ENCODE measurements around the gene KIAA0232.

KIAA0232 gene

GRCh38 chr4:6782147-6782845 is at the start of gene KIAA0232:
TSS of gene KIAA0232 (plus strand) at chr4:6782727. CDS start at chr4:6824454, 41,727 bp downstream.
- DNase-seq (ENCODE audit: low read depth), result peak; percentile 83

- no peak for DNase-seq (ENCODE audit: low read depth)
These were observed 49.0 kb upstream of the KIAA0232 start for GRCh38 chr4:6733358-6734164.

- no peak for DNase-seq (ENCODE audit: low read depth)
These were observed 48.3 kb upstream of the KIAA0232 start for GRCh38 chr4:6734165-6734786.

GRCh38 chr4:6739920-6740319 is 42.6 kb upstream of the KIAA0232 start:
- DNase-seq (ENCODE audit: low read depth), result no peak

- no peak for DNase-seq (ENCODE audit: low read depth)
These were observed 42.2 kb upstream of the KIAA0232 start for GRCh38 chr4:6740347-6740746.

GRCh38 chr4:6742507-6742906 is 40.0 kb upstream of the KIAA0232 start:
- DNase-seq (ENCODE audit: low read depth), result no peak

GRCh38 chr4:6742989-6743388 is 39.5 kb upstream of the KIAA0232 start:
- no peak for DNase-seq (ENCODE audit: low read depth)

GRCh38 chr4:6746721-6747293 is 35.7 kb upstream of the KIAA0232 start:
- no peak for DNase-seq (ENCODE audit: low read depth)

- DNase-seq (ENCODE audit: low read depth), result no peak
These were observed 35.1 kb upstream of the KIAA0232 start for GRCh38 chr4:6747294-6748051.

- no peak for DNase-seq (ENCODE audit: low read depth)
These were observed 34.2 kb upstream of the KIAA0232 start for GRCh38 chr4:6748286-6748685.

- DNase-seq (ENCODE audit: low read depth), result no peak
These were observed 33.0 kb upstream of the KIAA0232 start for GRCh38 chr4:6749340-6750171.

- DNase-seq (ENCODE audit: low read depth), result no peak
These were observed 32.0 kb upstream of the KIAA0232 start for GRCh38 chr4:6750286-6751221.

- no peak for DNase-seq (ENCODE audit: low read depth)
These were observed 30.7 kb upstream of the KIAA0232 start for GRCh38 chr4:6751611-6752485.

GRCh38 chr4:6752486-6752829 is 30.1 kb upstream of the KIAA0232 start:
- DNase-seq (ENCODE audit: low read depth), result no peak

- DNase-seq (ENCODE audit: low read depth), result no peak
These were observed 29.4 kb upstream of the KIAA0232 start for GRCh38 chr4:6753103-6753560.

- DNase-seq (ENCODE audit: low read depth), result no peak
These were observed 28.6 kb upstream of the KIAA0232 start for GRCh38 chr4:6753891-6754290.

GRCh38 chr4:6754481-6755087 is 27.9 kb upstream of the KIAA0232 start:
- DNase-seq (ENCODE audit: low read depth), result no peak

- DNase-seq (ENCODE audit: low read depth), result no peak
These were observed 27.3 kb upstream of the KIAA0232 start for GRCh38 chr4:6755088-6755753.
